B cell (primary cell): ENCODE results near the gene CYP27A1. TPM values are rescaled to one million over a fixed set of nuclear protein-coding genes. Genes with fewer than 3 reads are reported as not detected.

Experiments
- ATAC-seq: fragments of 200-7000 bp; cut with Tn5 transposase; one replicate; pipeline ENCODE4 v1.10.0; 2021; ENCODE audit warnings: low read depth, mild to moderate bottlenecking, moderate number of reproducible peaks, moderate library complexity
- CTCF ChIA-PET: fragments of 350-600 bp; sonication (Branson Sonifier 250); formaldehyde crosslinking; loops from one replicate; lab custom pipeline; 2021; ENCODE audit warnings: antibody characterized with exemption, inconsistent platforms; lab: Charles Lee
- POLR2A ChIA-PET: fragments of 350-600 bp; sonication (Branson Sonifier 250); formaldehyde crosslinking; loops from one replicate; lab custom pipeline; 2021; ENCODE audit warnings: antibody characterized with exemption; lab: Charles Lee
- DNase-seq: peaks from one replicate; pipeline ENCODE4 v3.0.0; 2013
- H2AFZ ChIP-seq: 2 replicates; pipeline ENCODE4 v1.6.1; 2012; ENCODE audit warnings: mild to moderate bottlenecking, low read depth, low read length; ENCODE audit not compliant: insufficient read depth, poor library complexity, severe bottlenecking
- H3K27ac ChIP-seq, 2 donors: 1 replicate in 1 of 2; 2 replicates in 1 of 2; pipeline ENCODE4 v1.5.1; 2012 to 2013; ENCODE audit warnings: low read length in 2 of 2, mild to moderate bottlenecking in 2 of 2, moderate library complexity in 1 of 2
- H3K27me3 ChIP-seq, 4 experiments: fragments of 200-600 bp in 1 of 4; sonication (generic) in 1 of 4; replicated peaks in 1 of 4; 1 replicate in 2 of 4; 2 replicates in 2 of 4; pipeline versions ENCODE4 v1.6.1 to v1.7.0; 2013 to 2016; ENCODE audit warnings: low read length in 3 of 4, mild to moderate bottlenecking in 2 of 4, mixed read lengths in 1 of 4, moderate library complexity in 1 of 4; ENCODE audit not compliant: insufficient read depth in 4 of 4, control insufficient read depth in 3 of 4; ENCODE audit errors: control extremely low read depth in 1 of 4
- H3K36me3 ChIP-seq, 2 experiments: replicated peaks in 1 of 2; 1 replicate in 1 of 2; 2 replicates in 1 of 2; pipeline versions ENCODE4 v1.6.1 to v1.7.1; 2013; ENCODE audit warnings: low read length in 1 of 2; ENCODE audit not compliant: insufficient read depth in 2 of 2, control insufficient read depth in 1 of 2; ENCODE audit errors: control extremely low read depth in 1 of 2, extremely low read depth in 1 of 2
- H3K4me1 ChIP-seq, 2 donors: fragments of 200-600 bp in 1 of 2; sonication (generic) in 1 of 2; 1 replicate in 1 of 2; 2 replicates in 1 of 2; pipeline versions ENCODE4 v1.5.1 to v1.6.1; 2013 to 2017; ENCODE audit warnings: low read length in 2 of 2; ENCODE audit not compliant: control insufficient read depth in 2 of 2, insufficient read depth in 2 of 2
- H3K4me2 ChIP-seq: replicated peaks from 2 replicates; pipeline ENCODE3; 2012; ENCODE audit warnings: mild to moderate bottlenecking, low read depth, low read length; ENCODE audit not compliant: poor library complexity, severe bottlenecking
- H3K4me3 ChIP-seq, 5 experiments: fragments of 200-600 bp in 1 of 5; sonication (generic) in 1 of 5; 1 replicate in 3 of 5; 2 replicates in 2 of 5; pipeline versions ENCODE4 v1.5.1 to v1.7.0; 2011 to 2016; ENCODE audit warnings: low read length in 4 of 5, mild to moderate bottlenecking in 4 of 5, low read depth in 2 of 5, control low read depth in 1 of 5, moderate library complexity in 1 of 5; ENCODE audit not compliant: insufficient read depth in 1 of 5; ENCODE audit errors: control extremely low read depth in 1 of 5, extremely low read depth in 1 of 5
- H3K79me2 ChIP-seq: fragments of 200-600 bp; sonication (generic); one replicate; pipeline ENCODE4 v1.6.0; 2016; ENCODE audit warnings: low read length; ENCODE audit not compliant: control insufficient read depth, insufficient read depth
- H3K9ac ChIP-seq: fragments of 200-600 bp; sonication (generic); 2 replicates; pipeline ENCODE4 v1.6.1; 2017; ENCODE audit warnings: mild to moderate bottlenecking, low read length, moderate library complexity
- H3K9me3 ChIP-seq, 3 donors: one replicate each; pipeline versions ENCODE4 v1.6.1 to v1.7.1; 2013; ENCODE audit warnings: low read length in 2 of 3; ENCODE audit not compliant: control insufficient read depth in 2 of 3, insufficient read depth in 1 of 3; ENCODE audit errors: control extremely low read depth in 1 of 3
- H4K20me1 ChIP-seq: 2 replicates; pipeline ENCODE4 v1.6.0; 2012; ENCODE audit warnings: mild to moderate bottlenecking, low read length; ENCODE audit not compliant: insufficient read depth, control insufficient read depth, poor library complexity, severe bottlenecking
- H3K27ac Mint-ChIP-seq: one replicate; pipeline ENCODE4 v1.8.0; 2021; ENCODE audit warnings: mixed read lengths
- H3K27me3 Mint-ChIP-seq: one replicate; pipeline ENCODE4 v1.8.0; 2021; ENCODE audit warnings: mixed read lengths
- H3K4me1 Mint-ChIP-seq: one replicate; pipeline ENCODE4 v1.8.0; 2021; ENCODE audit warnings: mixed read lengths
- H3K4me3 Mint-ChIP-seq: one replicate; pipeline ENCODE4 v1.8.0; 2021; ENCODE audit warnings: mixed read lengths
- H3K9me3 Mint-ChIP-seq: one replicate; pipeline ENCODE4 v1.8.0; 2022; ENCODE audit warnings: mixed read lengths; ENCODE audit not compliant: insufficient read depth
- EZH2 ChIP-seq: IDR thresholded peaks from 2 replicates; pipeline ENCODE4 v1.6.1; 2012; ENCODE audit warnings: borderline replicate concordance, low read depth, mild to moderate bottlenecking, moderate library complexity, low read length; ENCODE audit not compliant: insufficient read depth, poor library complexity, severe bottlenecking
- WGBS: methylation state at CpG from one replicate; pipeline ENCODE4 v1.1.5; 2013; ENCODE audit warnings: missing lambda C conversion rate; ENCODE audit not compliant: insufficient coverage; 5-methylcytosine and 5-hydroxymethylcytosine counted together
- intact Hi-C: fragments of 100-400 bp; cut with micrococcal nuclease; formaldehyde crosslinking; loops from one replicate; pipeline ENCODE4 v1.10.0; 2022
- polyA plus RNA-seq: library from polyadenylated mRNA; depleted of rRNA; stranded (reverse); fragments of >200 nt; gene quantifications from 2 replicates; pipeline ENCODE4 v1.2.3, GENCODE V29; 2012
- total RNA-seq, 2 donors: library from RNA; stranded (reverse); fragments of 120-200 nt in 1 of 2; gene quantifications; 1 replicate in 1 of 2; 2 replicates in 1 of 2; pipeline versions ENCODE4 v1.2.3 to v1.2.4, GENCODE V29; 2013 to 2022
- TF ChIP-seq, protein P1 (sequence below): fragments of 200-600 bp; IDR thresholded peaks from one replicate; pipeline ENCODE4 v1.8.0; 2022; ENCODE audit warnings: antibody characterized with exemption, mild to moderate bottlenecking

CYP27A1 gene
- total and polyA plus RNA-seq, 2 donors (not counting 1 experiment from before 2014, with no cell fraction given), result 0.39 to 1.1 TPM

- H3K27ac ChIP-seq, result no peak overlapping the region
- H2AFZ ChIP-seq, result no peak overlapping the region
- ChIA-PET POLR2A (no interaction called here), CTCF (no interaction called here)
- Mint-ChIP-seq H3K27me3 (peaks cover 34% of the 10 kb centered on the region), H3K27ac (no peak overlapping the region), H3K4me1 (no peaks in the 10 kb centered on the region), H3K9me3 (no peaks in the 10 kb centered on the region), H3K4me3 (no peak overlapping the region)
- no peaks in the 10 kb centered on the region for H3K79me2 ChIP-seq
- H3K27me3 ChIP-seq, result peaks cover 0 to 25% (median 4%) of the 10 kb centered on the region in 4 experiments
- H3K4me1 ChIP-seq, result no peaks in the 10 kb centered on the region
- H3K4me3 ChIP-seq, result no peak overlapping the region
- no CpG with 5 or more reads among the region's 4 CpGs for WGBS
- DNase-seq (no peak), ATAC-seq (no peak)
- H3K4me2 ChIP-seq, result no peak overlapping the region
- no peaks in the 10 kb centered on the region for H4K20me1 ChIP-seq
- no peak overlapping the region for H3K9ac ChIP-seq
- no peaks in the 10 kb centered on the region for H3K36me3 ChIP-seq
- TF ChIP-seq, protein P1, sequence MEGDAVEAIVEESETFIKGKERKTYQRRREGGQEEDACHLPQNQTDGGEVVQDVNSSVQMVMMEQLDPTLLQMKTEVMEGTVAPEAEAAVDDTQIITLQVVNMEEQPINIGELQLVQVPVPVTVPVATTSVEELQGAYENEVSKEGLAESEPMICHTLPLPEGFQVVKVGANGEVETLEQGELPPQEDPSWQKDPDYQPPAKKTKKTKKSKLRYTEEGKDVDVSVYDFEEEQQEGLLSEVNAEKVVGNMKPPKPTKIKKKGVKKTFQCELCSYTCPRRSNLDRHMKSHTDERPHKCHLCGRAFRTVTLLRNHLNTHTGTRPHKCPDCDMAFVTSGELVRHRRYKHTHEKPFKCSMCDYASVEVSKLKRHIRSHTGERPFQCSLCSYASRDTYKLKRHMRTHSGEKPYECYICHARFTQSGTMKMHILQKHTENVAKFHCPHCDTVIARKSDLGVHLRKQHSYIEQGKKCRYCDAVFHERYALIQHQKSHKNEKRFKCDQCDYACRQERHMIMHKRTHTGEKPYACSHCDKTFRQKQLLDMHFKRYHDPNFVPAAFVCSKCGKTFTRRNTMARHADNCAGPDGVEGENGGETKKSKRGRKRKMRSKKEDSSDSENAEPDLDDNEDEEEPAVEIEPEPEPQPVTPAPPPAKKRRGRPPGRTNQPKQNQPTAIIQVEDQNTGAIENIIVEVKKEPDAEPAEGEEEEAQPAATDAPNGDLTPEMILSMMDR, result no peak
- no peak for TF ChIP-seq EZH2
- H3K9me3 ChIP-seq, result no peaks in the 10 kb centered on the region
- intact Hi-C loops, result no loop called here
Observed at GRCh38 chr2:218796691-218797090, 14.7 kb downstream of the CYP27A1 start.

GRCh38 chr2:218798767-218799504 lies 17.0 kb downstream of the CYP27A1 start:
- ChIA-PET CTCF (no interaction called here), POLR2A (no interaction called here)
- Histone ChIP-seq H3K9me3 (peaks cover 0 to 6% (median 1%) of the 10 kb centered on the region in 3 donors), H3K4me1 (no peaks in the 10 kb centered on the region), H3K79me2 (no peaks in the 10 kb centered on the region), H2AFZ (no peak overlapping the region), H3K9ac (no peak overlapping the region), H3K27ac (no peak overlapping the region), H3K4me3 (no peak overlapping the region), H3K36me3 (no peaks in the 10 kb centered on the region), H4K20me1 (no peaks in the 10 kb centered on the region), H3K4me2 (no peak overlapping the region), H3K27me3 (peaks cover 0 to 21% (median 4%) of the 10 kb centered on the region in 4 experiments)
- H3K9me3 Mint-ChIP-seq, result no peaks in the 10 kb centered on the region
- WGBS, result 18% methylated on average over 9 of the region's 12 CpGs
- TF ChIP-seq, protein P1, result no peak
- TF ChIP-seq EZH2, result no peak
- no peak overlapping the region for H3K4me3 Mint-ChIP-seq
- H3K27me3 Mint-ChIP-seq, result peaks cover 34% of the 10 kb centered on the region
- DNase-seq, result no peak
- H3K27ac Mint-ChIP-seq, result no peak overlapping the region
- no peaks in the 10 kb centered on the region for H3K4me1 Mint-ChIP-seq
- intact Hi-C loops, result no loop called here
- ATAC-seq, result no peak
